CD1c-positive myeloid dendritic cell (primary cell): ENCODE measurements around the gene CGB1.

Source experiments
- DNase-seq: peaks from one replicate; pipeline ENCODE4 v3.0.0-alpha.2; 2016; ENCODE audit errors: extremely low spot score

Gene CGB1

GRCh38 chr19:49036815-49037214 lies at the start of gene CGB1:
Gene CGB1 (minus strand): TSS chr19:49036895. CDS start chr19:49036711, 184 bp downstream.
- DNase-seq = peak; percentile 42

DNA sequence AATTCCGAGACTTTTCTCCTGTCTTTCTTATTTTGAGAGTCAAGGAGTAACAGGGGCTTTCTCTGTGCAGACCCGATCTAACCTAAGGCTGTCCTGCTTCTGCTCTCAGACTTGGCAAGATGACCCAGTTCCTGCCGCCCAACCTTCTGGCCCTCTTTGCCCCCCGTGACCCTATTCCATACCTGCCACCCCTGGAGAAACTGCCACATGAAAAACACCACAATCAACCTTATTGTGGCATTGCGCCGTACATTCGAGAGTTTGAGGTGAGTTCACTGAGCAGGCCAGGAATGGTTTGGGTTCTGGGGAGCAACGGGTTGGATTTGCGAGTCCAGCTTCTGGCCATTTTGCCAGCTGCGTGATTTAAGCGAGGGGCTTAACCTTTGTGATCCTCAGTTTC lies 49.6 kb upstream of the CGB1 start:
- DNase-seq = no peak

GRCh38 chr19:49085868-49086232 lies 49.2 kb upstream of the CGB1 start:
- DNase-seq = no peak

DNA sequence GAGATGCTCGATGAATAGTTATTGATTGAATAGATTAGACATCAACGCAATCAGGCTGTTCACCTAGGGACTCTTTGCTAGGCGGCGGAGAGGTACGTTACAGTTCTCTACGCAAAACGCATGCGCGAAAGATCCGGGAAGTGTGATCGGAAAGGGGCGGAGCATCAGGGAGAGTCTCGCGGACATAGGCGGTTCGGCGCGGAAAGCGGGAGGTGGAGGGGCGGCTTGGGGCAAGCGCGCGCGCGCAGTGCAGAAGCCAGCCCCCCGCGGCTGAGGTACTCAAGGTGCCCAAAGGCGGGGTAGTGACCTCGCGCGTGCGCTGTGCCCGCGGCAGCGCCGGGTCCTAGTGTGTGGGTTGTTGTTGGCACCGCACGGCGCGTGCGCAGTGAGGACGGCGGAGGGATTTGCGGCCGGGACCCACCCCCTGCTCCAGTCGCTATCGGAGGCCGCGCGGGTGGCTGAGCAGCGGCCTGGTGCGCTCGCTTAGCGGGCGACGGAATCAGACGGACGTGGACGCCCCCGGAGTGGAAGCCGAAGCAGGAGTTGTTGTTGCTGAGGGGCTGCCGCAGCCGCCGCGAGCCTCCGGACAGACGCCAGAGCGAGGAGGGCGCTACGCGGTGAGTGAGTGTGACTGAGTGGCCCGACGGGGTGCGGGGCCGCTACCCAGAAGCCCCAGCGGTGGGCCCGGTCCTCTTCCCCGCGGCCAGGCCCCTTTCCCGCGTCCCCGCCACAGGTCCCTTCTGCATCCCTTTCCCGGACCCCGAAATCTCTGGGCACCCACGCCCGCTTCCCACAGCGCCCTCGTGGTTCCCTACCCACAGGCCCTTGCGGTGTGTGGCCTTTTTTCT lies 48.5 kb upstream of the CGB1 start, which contains the start of gene SNRNP70:
Gene SNRNP70, plus strand, starts transcription at position 432 of the 848 bp plus-strand sequence. CDS start 964 bp downstream, outside the sequence.
- peak; percentile 99 for DNase-seq

DNA sequence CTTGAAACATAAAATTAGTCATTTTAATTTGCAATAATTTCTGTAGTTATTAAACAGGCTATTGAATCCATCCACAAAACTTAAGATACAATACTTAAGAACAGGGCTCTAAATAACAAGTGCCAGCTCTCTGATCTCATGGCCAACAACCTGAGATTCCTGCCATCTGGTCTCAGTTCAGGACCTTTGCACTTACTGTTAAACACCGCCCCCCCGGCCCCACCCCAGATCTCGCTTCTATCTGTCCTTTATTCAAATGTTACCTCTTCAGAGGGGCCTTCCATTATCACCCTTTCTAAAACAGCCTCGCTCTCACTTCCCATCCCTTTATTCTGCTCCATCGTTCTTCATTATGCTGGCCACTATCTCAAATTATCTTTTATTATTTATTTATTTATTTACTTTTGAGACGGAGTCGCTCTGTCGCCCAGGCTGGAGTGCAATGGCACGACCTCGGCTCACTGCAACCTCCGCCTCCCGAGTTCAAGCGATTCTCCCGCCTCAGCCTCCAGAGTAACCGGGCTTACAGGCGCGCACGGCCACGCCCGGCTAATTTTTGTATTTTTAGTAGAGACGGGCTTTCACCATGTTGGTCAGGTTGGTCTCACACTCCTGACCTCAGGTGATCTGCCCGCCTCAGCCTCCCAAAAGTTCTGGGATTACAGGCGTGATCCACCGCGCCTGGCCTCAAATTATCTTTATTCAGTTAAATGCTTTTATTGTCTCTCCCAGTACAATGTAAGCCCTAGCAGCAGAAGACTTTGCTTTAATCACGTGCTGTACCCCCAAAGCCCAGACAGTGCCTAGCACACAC lies 47.7 kb upstream of the CGB1 start:
- DNase-seq = no peak

DNA sequence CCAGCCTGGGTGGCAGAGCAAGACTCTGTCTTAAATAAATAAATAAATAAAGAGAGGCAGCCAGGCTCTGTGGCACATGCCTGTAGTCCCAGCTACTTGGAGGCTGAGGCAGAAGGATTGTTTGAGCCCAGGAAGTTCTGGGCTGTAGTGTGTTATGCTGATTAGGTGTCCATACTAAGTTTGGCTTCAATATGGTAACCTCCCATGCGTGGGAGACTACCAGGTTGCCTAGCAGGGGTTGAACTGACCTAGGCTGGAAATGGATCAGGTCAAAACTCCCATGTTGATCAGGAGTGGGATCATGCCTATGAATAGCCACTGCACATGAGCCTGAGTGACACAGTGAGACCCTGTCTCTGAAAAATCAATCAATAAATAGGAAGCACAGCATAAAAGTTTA lies 44.6 kb upstream of the CGB1 start:
- DNase-seq = no peak

DNA sequence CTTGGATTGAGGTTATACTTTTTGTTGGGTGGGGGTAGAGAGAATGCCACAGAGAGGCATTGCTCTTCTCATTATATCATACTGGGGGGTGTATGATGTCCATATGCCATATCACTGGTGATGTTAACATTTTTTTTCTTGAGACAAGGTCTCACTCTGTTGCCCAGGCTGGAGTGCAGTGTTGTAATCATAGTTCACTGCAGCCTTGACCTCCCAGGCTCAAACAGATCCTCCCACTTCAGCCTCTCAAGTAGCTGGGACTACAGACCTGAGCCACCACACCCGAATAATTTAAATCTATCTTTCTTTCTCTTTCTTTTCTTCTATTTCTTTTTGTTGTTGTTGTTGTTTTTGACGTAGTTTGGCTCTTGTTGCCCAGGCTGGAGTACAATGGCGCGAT lies 43.7 kb upstream of the CGB1 start:
- DNase-seq = no peak

DNA sequence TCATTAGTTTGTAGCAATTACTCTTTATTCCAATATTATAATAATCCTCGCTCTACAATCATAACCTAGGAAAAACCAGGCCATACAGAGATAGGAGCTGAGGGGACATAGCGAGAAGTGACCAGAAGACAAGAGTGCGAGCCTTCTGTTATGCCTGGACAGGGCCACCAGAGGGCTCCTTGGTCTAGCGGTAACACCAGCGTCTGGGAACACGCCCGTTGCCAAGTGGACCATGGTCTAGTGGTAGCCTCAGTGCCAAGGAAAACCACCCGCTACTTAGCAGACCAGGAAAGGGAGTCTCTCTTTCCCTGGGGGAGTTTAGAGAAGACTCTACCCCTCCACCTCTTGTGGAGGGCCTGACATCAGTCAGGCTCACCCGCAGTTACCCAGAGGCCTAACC lies 38.2 kb upstream of the CGB1 start:
- DNase-seq = peak; percentile 15

GRCh38 chr19:49073514-49074378 lies 37.1 kb upstream of the CGB1 start:
- DNase-seq = peak; percentile 42

DNA sequence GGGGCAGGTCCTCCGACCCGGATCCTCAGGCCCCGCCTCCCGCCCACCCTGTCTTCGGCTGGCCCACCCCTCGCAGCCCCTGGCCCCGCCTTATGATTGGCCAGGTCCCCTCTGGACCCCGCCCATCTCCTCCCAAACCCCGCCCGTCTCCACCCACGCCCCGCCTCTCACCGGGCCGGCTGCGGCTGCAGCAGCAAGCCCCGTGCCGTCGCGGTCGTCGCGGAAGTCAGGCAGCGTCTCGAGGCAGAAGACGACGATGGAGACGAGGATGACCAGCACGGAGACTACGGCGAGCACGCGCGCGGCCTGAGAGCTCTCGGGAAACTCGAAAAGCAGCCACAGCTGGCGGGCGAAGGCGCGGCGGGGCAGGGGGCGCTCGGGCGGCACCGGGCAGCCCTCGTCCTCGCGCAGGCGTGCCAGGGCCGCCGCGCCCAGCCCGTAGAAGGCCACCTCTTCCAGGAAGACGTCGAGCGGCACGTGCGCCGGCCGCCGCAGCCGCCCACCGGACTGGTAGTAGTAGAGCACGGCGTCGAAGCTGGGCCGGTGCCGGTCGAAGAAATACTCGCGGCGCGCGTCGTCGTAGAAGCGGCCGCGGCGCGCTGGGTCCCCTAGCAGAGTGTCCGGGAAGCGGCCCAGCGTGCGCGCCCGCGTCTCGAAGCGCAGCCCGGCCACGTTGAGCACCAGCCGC lies 35.3 kb upstream of the CGB1 start:
- peak; percentile 19 for DNase-seq

- no peak for DNase-seq
These were observed 33.7 kb upstream of the CGB1 start for GRCh38 chr19:49070416-49070815.

GRCh38 chr19:49069026-49069425 lies 32.3 kb upstream of the CGB1 start:
- no peak for DNase-seq

GRCh38 chr19:49067554-49067953 lies 30.9 kb upstream of the CGB1 start:
- DNase-seq = no peak

DNA sequence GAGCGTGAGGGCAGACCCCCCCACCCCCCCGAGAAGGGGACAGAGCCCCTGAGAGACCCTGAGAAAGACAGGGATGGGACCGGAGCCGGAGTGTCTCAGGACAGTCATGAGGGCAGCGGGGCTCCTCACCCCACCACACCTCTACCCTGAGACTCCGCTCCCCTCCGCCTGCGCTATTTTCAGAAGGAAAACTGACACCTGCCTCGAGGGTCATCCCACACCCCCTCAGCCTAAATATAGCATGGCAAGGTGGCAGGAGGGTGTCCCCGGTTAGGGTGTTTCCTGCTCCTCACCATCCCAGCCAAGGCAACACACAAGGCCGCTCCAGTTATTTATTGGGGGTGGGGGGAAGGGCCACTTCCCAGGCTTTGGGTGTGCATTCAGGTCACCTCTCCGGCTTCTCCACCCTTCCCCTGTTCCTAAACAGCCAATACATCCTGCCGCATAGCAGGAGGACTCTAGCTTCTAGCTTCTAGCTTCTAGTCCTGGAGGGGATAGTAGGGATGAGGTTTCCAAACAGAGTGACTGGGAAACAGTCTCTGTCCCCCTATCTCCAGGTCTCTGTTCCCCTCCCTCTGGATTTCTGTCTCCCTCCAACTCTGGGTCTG lies 29.3 kb upstream of the CGB1 start:
- DNase-seq = no peak

DNA sequence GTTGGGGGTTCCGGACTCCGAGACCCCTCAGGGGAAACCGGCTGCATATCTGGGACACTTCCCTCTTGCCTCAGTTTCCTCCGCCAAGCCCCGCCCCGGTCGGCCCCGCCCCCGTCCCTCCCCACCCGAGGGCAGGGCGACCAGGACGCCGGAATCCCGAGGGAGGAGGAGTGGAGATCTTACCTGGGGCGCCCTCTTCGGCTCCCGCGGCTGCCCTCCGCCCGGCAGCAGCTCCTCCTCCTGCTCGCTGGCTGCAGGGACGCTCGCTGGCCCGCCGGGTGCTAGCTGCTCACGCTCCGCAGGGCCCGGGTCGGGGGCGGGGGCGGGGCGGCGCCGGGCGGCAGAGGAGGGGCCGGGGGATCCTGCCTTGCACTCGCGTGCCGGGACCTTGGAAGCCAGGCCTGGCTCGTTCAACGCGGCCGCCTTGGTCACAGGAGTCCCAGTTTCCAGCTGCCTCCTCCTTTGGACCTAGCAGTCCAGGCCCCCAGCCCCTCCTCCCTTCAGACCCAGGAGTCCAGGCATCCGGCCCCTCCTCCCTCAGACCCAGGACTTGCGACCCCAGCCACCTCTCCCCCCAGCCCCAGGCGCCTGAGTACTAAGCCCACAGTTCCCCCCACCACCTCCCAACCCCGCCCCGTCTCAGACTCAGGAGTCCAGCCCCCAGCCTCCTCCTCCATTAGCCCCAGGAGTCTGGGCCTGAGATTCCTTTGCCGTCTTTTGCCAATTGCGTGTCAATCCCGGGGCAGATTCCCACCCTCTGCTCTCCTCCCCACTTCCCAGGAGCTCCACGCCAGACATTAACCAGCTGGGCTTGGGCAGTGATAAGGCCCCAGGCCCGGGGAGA lies 28.3 kb upstream of the CGB1 start, which contains the start of gene NTF4:
Gene NTF4, minus strand, starts transcription at position 51 of the 844 bp plus-strand sequence. CDS start 2,821 bp downstream, outside the sequence.
- DNase-seq = no peak

DNA sequence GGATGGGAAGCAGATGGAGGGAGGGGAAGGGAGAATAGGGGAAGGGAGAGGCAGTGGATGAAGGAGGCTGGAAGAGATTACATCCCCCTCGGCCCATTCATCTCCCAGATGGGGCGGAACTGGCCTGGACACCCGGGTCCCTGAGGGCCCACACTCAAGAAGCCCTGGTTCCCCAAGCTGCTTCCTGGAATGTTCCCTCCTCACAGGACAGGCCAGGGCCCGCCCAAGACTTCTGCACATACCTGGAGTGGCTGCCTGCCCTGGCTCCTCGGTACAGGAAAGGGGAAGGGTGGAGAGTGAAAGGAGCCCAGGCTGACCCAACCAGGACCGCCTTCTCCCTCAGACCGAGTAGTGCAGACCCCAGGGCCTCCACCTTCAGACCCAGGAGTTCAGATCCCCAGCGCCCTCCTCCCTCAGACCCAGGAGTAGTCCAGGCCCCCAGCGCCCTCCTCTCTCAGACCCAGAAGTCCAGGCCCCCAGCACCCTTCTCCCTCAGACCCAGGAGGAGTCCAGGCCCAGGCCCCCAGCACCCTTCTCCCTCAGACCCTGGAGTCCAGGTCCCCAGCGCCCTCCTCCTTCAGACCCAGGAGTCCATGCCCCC lies 27.4 kb upstream of the CGB1 start:
- DNase-seq = no peak

DNA sequence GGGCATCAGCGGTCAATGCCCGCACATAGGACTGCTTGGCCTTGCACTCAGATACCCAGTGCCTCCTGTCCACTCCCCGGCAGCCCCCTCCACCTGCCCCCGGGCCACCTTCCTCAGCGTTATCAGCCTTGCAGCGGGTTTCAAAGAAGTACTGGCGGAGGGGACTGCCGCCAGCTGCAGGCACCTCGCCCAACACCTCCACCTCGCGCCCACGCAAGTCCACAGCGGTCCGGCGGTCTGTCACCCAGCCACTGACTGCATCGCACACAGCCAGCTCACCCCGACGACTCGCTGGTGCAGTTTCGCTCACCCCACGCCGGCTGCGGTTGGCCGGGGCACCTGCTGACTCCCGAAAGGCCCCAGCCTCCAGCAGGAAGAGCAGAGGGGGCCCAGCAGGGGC lies 24.8 kb upstream of the CGB1 start:
- no peak for DNase-seq

DNA sequence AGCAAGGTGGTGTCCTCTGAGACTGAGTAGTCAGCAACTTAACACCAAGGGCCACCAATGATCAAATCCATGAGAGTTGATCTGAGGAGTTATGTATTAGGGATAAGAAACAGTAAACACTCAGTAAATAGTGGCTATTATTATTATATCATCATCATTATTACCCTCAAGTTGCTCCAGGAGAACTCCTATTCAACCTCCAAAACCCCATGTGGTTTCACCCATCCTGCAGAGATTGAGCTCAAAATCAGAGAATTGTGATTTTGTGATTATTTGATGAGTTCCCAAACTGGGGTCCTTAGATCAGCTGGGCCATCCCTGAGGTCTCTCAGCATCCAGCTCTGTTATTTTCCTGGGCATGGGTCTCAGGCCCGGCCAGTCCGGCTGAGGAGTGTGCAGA lies 24.3 kb upstream of the CGB1 start:
- DNase-seq = no peak

DNA sequence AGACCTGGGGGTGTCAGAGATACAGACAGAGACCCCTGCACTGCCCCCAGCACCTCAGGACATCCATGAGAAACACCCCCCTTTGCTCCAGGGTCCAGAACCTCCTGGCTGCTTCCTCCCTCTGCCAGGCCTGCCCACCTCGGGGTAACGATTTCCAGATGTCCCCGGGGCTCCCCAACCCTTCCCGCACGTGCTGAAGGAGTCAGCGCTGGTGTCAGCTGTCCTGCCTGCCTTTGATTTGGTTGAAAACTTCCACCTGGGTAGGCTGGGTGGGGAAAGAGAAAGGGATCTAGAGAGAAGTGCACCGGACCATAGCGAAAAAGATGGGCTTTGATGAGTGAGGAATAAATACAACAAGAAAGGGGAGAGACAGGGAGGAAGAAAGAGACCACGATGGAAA lies 22.4 kb upstream of the CGB1 start:
- DNase-seq = no peak
